ENCODE data around the gene PLXDC1.
"Not testable (repeated sequence)": the region's sequence is repeated elsewhere in the genome, so short reads cannot be mapped to it uniquely, and the experiment has no call there.

DNA sequence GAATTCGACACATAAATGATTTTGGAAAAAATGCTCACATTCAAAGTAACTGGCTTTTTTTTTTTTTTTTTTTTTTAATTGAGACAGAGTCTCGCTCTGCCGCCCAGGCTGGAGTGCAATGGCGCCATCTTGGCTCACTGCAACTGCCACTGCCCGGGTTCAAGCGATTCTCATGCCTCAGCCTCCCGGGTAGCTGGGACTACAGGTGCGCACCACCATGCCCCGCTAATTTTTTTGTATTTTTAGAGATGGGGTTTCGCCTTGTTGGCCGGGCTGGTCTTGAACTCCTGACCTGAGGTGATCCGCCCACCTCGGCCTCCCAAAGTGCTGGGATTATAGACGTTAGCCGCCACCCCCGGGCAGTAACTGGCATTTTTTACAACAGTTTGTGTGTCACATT, 115.9 kb downstream of the PLXDC1 start:
- TF ChIP-seq, protein P1, sequence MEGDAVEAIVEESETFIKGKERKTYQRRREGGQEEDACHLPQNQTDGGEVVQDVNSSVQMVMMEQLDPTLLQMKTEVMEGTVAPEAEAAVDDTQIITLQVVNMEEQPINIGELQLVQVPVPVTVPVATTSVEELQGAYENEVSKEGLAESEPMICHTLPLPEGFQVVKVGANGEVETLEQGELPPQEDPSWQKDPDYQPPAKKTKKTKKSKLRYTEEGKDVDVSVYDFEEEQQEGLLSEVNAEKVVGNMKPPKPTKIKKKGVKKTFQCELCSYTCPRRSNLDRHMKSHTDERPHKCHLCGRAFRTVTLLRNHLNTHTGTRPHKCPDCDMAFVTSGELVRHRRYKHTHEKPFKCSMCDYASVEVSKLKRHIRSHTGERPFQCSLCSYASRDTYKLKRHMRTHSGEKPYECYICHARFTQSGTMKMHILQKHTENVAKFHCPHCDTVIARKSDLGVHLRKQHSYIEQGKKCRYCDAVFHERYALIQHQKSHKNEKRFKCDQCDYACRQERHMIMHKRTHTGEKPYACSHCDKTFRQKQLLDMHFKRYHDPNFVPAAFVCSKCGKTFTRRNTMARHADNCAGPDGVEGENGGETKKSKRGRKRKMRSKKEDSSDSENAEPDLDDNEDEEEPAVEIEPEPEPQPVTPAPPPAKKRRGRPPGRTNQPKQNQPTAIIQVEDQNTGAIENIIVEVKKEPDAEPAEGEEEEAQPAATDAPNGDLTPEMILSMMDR (IDR thresholded peaks at IDR 0.05 in 8 of 11, conservative IDR thresholded peaks at IDR 0.05 in 3 of 11) = not testable (repeated sequence)
- TF ChIP-seq POLR2A, POLR2AphosphoS5 (IDR thresholded peaks at IDR 0.05): not testable (repeated sequence)
